ENCODE data around the gene AARS2.

AARS2 gene

GRCh38 chr6:44275749-44276648 is 37.1 kb downstream of the AARS2 start:
- no peak for DNase-seq (ENCODE audit: low spot score)

GRCh38 chr6:44275271-44275748 is 37.8 kb downstream of the AARS2 start:
- no peak for DNase-seq (ENCODE audit: low spot score)

GRCh38 chr6:44273617-44274016 is 39.5 kb downstream of the AARS2 start:
- no peak for DNase-seq (ENCODE audit: low spot score)

- no peak for DNase-seq (ENCODE audit: low spot score)
Measured at GRCh38 chr6:44272999-44273566, 40.1 kb downstream of the AARS2 start.

GRCh38 chr6:44272529-44272928 is 40.6 kb downstream of the AARS2 start:
- DNase-seq (ENCODE audit: low spot score), result no peak

GRCh38 chr6:44271914-44272313 is 41.2 kb downstream of the AARS2 start:
- DNase-seq (ENCODE audit: low spot score), result no peak

- no peak for DNase-seq (ENCODE audit: low spot score)
Measured at GRCh38 chr6:44271406-44271723, 41.8 kb downstream of the AARS2 start.

- no peak for DNase-seq (ENCODE audit: low spot score)
Measured at GRCh38 chr6:44270526-44271405, 42.4 kb downstream of the AARS2 start.

GRCh38 chr6:44269921-44270525 is 43.1 kb downstream of the AARS2 start, which contains the start of gene TMEM151B:
TMEM151B (plus strand) TSS chr6:44270450; CDS start chr6:44270743, 293 bp downstream.
- DNase-seq (ENCODE audit: low spot score), result no peak

- DNase-seq (ENCODE audit: low spot score), result no peak
Measured at GRCh38 chr6:44269178-44269920, 43.8 kb downstream of the AARS2 start.

GRCh38 chr6:44268095-44268628 is 45.0 kb downstream of the AARS2 start:
- peak; percentile 60 for DNase-seq (ENCODE audit: low spot score)

- DNase-seq (ENCODE audit: low spot score), result no peak
Measured at GRCh38 chr6:44267252-44267651, 45.9 kb downstream of the AARS2 start.

GRCh38 chr6:44266347-44266746 is 46.8 kb downstream of the AARS2 start:
- no peak for DNase-seq (ENCODE audit: low spot score)

GRCh38 chr6:44265722-44266233 is 47.4 kb downstream of the AARS2 start:
- no peak for DNase-seq (ENCODE audit: low spot score)

GRCh38 chr6:44265007-44265721 is 48.0 kb downstream of the AARS2 start, which contains the start of gene NFKBIE:
NFKBIE (minus strand) TSS chr6:44265551; CDS start chr6:44265346, 205 bp downstream.
- DNase-seq (ENCODE audit: low spot score), result peak; percentile 93

GRCh38 chr6:44264154-44265006 is 48.8 kb downstream of the AARS2 start:
- DNase-seq (ENCODE audit: low spot score), result peak; percentile 33

GRCh38 chr6:44263354-44264100 is 49.6 kb downstream of the AARS2 start:
- peak; percentile 41 for DNase-seq (ENCODE audit: low spot score)
